NB4 (cell line): ENCODE results near the gene MYO1B.

ENCODE experiments used
- MYC ChIP-seq: IDR thresholded peaks from 2 replicates; pipeline ENCODE4 v1.6.1; 2011; ENCODE audit warnings: low read depth, low read length
- TF ChIP-seq, protein P1 (sequence below): IDR thresholded peaks from one replicate; pipeline ENCODE4 v1.5.1; 2012; ENCODE audit warnings: low read depth, low read length

DNA sequence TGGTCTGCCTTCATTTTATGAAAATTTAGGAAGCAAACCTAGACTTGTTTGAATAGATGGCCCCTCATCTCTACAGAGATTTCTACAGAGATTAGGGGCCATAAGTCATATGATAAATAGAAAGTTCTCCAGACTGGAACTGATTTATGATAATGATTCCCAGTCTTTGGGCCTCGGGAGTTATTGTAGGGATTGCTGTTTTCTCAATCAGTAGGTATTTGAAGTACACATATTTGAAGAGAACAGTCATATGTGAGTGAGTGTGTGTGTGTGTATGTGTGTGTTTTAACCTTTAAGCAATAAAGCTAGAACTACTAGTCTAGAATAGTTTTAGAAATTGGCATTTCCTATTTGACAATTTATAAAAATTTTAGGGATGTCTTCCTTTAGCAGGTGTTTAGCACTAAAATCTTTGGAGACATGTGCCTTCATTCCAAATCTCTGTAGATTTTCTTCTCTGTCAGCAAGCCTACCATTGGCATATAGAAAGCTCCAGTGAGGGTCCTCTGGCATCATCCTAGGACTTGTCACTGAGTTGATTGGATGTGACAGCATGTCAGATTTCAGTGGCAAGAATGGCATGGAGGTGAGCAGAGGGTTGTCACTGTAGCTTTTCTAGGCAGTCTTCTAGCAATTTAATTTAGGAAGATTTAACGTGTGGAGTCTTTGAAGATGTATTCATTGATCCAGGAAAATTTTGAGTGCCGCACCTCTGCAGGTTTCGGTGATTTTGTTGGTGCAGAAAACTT, 71.2 kb downstream of the MYO1B start:
- TF ChIP-seq, protein P1, sequence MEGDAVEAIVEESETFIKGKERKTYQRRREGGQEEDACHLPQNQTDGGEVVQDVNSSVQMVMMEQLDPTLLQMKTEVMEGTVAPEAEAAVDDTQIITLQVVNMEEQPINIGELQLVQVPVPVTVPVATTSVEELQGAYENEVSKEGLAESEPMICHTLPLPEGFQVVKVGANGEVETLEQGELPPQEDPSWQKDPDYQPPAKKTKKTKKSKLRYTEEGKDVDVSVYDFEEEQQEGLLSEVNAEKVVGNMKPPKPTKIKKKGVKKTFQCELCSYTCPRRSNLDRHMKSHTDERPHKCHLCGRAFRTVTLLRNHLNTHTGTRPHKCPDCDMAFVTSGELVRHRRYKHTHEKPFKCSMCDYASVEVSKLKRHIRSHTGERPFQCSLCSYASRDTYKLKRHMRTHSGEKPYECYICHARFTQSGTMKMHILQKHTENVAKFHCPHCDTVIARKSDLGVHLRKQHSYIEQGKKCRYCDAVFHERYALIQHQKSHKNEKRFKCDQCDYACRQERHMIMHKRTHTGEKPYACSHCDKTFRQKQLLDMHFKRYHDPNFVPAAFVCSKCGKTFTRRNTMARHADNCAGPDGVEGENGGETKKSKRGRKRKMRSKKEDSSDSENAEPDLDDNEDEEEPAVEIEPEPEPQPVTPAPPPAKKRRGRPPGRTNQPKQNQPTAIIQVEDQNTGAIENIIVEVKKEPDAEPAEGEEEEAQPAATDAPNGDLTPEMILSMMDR, result no peak
- no peak for TF ChIP-seq MYC
